Activated CD8-positive, alpha-beta memory T cell treated with anti-CD3 and anti-CD28 coated beads, Interleukin-2, amount 50 U/mL, for 4 hours (primary cell): Measurements from ENCODE around the gene LRP4.

Source experiments
- DNase-seq: peaks from one replicate; pipeline ENCODE4 v3.0.0-alpha.2; 2020

LRP4 gene

DNA sequence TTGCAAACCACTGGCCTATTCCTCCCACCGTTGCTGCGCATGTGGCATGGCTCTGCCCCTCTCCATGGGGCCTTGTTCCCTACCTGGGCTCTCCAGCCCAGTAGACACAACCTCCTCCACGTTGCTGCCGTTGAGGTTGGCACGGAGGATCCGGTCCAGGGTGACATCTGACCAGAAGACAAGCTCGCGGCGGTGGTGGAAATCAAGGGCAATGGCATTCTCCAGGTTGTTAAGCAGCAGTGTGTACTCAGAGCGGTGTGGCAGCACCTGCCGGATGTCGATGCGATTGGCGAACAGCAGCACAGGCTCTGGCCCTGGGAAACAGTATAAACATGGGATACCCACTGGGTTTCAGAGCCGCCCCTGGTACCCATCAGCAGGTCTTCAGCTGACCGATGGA, 23.8 kb downstream of the LRP4 start:
- no peak for DNase-seq

DNA sequence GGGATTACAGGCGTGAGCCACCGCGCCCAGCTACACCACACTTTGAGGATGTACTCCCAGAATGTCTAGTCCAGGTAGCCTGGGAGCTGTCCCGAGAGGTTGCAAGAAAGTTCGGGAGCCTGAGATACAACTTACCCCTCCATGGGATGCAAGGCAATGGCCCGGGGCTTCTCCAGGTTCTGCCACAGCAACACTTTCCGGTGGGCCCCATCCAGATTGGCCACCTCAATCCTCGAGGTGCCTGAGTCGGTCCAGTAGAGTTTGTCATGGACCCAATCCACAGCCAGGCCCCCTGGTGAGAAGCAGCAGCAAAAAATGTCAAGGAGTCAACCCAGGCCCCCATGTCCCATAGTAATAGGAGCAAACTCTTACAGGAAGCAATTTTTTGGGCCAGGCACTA, 25.5 kb downstream of the LRP4 start:
- DNase-seq: no peak

DNA sequence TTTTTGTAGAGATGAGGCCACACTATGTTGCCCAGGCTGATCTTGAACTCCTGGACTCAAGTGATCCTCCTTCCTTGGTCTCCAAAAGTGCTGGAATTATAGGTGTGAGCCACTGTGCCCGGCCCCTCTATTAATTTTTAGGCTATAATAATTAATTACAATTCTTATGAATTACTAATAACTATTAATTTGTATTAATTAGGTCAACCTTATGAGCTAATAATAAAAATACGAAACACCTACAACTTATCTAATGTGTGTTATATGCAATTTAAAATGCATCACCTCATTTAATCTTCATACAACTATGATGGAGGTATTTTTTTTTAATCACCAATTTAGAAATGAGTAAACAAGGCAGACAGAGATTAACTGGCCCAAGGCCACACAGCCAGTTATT, 26.2 kb downstream of the LRP4 start:
- no peak for DNase-seq

DNA sequence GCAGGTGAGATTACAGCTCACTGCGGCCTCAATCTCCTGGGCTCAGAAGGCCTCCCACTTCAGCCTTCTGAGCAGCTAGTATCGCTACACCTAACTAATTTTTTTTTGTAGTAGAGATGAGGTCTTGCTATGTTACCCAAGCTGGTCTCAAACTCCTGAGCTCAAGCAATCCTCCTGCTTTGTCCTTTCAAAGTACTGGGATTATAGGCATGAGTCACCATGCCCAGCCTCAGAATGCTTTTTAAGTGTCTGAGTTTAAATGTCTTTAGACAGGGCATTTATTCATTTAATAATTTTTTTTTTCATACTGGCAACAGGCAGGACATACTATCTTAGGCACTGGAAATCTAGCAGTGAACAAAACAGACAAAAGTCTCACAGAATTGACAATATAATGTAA, 27.7 kb downstream of the LRP4 start:
- DNase-seq: no peak

DNA sequence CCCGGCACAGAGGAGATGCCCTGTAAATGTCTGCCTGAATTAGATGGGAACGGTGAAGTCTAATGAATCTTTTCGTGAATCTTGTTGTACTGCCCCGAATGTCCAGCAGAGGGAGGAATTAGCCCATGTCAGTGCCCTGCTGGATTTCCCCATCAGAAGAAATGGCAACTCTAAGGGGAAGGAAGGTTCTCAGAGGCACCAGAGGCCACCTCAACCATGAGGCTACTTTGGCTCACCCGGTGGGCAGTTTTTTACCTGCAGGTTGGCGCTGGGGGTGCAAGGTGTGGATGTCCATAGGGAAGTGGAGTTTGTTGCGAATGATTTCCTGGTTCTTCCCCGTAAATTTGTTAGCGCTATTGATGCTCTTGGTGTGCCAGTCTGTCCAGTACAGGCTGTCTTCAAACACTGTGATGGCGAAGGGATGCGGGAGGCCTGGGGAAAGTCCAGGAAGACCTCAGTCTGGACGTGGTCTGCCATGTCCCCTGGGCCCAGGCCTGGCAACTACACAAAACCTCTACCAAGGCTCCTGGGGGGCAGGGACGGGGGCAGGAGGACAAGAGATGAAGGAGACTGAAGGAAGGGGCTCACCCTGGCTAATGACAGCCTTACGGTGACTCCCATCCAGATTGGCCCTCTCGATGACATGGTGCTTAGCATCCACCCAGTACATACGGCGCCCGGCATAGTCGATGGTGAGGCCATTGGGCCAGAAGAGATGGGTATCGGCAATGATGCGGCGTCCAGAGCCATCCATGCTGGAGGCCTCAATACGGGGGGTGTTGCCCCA, 28.5 kb downstream of the LRP4 start:
- DNase-seq: peak; percentile 74

DNA sequence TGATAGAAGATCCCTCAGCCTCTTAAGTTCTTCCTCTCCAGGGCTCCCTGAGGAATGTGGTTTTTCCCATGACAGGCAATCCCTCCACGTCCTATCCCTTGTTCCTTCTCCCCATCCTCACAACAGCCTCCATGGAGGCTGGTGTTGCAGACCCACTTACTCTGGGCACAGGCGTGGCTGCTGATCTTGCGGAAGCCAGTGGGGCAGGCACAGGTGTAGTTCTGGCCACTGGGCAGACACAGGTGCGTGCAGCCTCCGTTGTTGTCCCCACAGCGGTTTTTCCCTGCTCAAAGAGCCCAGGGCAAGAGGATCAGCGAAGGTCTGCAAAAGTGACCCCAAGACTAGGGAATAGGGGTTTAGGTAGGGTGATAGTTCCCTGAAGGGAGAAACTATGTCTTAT, 29.1 kb downstream of the LRP4 start:
- no peak for DNase-seq

DNA sequence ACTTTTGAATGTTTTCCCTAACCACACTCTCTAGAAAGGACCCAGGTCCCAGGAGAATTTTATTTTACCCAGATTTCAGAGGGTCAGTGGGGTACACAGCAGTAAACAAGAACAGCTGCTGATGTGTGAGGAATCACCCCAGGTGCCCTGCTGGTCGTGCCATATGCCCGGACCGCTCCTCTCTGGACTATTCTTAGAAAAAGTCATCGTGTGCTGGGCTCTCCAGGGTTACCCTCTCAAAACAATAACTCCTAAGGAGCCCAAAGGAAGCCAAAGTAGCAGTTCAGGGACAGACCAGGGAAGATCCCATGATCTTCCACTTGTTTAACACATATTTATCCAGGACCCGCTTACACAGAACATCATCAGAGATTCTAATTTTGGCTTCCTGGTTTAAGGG, 29.7 kb downstream of the LRP4 start:
- DNase-seq: no peak

DNA sequence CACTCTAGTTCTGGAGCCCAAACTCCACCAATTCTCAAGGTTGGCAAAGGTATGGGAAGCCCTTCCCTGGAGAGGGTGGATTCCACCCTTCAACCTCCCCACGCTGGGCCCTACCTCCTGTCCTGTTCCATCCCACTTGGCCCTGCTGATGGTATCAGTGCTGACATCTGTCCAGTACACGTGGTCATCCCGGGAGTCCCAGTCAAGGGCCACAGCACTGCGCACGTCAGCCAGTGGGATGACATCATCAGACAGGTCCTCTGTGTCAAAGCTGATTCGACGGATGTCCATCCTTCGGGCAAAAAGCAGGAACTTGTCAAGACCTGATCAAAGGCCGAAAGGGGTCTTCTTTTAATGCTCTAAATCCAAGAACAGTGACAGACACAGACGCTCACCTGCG, 32.1 kb downstream of the LRP4 start:
- no peak for DNase-seq

DNA sequence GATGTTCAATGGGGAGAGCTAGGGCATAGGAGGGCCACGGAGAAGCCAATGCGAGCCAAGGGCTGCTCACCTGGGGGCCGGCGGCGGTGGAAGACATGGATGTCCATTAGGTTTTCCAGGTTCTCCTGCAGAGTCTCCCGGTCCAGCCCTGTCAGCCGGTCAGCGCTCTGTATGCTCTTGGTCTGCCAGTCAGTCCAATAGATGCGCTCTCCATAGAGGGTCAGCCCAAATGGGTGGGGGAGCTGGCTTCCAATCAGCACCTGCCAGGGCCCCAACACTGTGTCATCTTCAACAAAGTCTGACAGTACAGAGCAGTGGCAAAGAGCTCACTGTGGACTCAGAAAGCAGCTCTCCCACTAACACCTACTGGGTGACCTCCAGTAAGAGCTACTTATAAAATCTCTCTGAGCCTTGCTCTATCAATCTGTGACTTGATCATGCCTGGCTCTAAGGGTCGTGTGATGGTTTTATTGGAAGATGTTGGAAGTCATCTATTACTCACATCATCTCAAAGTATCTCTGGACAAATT, 39.2 kb downstream of the LRP4 start:
- DNase-seq: no peak

DNA sequence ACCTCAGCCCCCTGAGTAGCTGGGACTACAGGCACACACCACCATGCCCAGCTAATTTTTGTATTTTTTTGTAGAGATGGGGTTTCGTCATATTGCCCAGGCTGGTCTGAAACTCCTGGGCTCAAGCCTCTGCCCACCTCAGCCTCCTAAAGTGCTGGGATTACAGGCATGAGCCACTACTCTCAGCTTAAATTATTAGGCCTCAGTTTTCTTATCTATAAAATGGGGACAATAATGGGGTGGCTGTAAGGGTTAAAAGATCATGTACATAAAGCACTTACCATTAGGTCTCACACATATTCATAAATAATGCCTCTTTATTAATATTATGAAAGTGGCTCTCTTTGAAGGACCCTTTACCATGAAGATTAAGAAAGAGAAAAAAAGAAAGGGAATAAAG, 40.8 kb downstream of the LRP4 start:
- no peak for DNase-seq

DNA sequence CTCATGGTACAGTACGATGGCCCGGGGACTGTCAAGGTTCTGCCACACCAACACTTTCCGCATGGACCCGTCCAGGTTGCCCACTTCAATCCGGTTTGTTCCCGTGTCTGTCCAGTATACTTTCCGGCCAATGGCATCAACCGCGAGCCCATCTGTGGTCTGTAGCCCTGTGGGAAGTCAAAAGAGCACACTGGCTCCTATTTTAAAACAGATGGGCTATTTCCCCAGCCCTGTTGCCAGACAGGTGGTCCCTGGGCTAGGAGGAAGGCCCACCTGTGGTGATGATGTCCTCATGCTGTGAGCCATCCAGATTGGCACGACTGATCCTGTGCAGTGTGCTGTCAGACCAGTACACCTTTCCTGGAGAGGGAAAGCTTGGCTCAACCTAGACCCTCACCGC, 41.9 kb downstream of the LRP4 start:
- no peak for DNase-seq

DNA sequence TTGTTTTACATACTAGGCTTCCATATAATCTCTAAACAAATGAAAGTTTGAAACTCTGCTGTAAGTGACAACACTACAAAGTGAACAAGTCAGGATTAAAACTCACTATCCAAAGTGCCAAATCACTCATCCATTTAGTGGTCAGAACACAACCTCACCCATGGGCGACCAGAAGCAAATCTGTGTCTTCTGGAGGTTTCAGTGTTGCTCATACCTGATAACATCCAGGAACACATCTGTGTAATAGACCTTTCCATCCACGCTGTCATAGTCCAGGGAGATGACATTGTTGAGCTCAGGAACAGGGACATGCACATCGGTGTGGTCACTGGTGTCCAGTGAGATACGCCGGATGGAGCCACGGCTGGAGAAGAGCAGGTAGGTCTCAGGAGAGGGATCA, 43.8 kb downstream of the LRP4 start:
- DNase-seq: no peak

DNA sequence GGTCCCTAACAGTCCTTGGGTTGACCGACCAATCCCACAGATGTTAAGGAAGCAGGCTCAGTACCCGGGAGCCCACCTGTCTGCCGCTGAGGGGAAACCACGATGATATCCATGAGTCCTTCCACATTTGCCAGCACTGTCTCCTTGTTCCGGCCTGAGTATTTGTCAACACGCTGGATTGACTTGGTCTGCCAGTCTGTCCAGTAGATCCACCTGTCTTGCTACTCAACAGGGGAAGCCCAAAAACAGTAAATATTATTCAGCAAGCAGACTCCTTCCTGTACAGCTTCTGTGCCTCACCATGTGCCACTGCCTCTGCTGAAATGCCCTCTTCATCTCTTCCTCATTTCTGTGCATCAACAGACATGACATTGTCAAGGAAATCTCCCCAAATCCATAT, 49.4 kb downstream of the LRP4 start:
- DNase-seq: no peak

DNA sequence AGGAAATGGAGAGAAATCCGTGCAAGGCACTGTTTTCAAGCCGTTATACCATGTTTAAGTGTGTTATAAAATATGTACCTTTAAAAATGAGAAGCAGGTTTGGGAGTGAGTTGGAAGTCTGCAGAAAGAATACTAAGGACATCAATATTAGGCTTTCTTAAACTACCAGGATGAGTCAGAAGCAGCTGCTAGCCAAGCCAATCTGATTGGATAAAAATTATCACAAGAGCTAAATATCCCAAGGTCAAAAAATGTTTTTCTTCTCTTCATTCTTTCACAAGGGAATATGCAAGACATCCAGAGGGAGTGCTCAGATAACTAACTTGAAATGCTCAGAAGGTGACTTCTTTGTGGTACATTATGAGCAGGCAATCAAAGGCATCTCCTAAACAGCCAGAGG, 53.0 kb downstream of the LRP4 start:
- no peak for DNase-seq

DNA sequence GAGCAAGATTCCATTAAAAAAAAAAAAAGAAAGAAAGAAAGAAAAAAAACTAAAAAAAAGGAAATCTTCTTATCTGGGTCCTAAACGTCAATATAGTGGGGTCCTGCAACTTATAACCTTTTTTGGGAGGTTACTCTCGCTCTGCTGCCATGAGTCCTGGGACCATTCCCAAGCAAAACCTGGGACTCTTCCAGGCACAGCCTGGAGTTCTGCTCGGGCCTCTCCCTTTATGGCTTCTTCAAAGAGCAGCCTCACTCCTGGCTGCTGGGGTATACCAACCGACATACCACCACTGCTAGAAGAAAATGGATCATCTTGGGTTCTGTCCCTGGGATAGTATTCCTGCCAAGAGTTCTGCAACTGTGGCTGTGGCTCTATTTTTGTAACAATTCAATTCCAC, 58.1 kb downstream of the LRP4 start:
- no peak for DNase-seq

DNA sequence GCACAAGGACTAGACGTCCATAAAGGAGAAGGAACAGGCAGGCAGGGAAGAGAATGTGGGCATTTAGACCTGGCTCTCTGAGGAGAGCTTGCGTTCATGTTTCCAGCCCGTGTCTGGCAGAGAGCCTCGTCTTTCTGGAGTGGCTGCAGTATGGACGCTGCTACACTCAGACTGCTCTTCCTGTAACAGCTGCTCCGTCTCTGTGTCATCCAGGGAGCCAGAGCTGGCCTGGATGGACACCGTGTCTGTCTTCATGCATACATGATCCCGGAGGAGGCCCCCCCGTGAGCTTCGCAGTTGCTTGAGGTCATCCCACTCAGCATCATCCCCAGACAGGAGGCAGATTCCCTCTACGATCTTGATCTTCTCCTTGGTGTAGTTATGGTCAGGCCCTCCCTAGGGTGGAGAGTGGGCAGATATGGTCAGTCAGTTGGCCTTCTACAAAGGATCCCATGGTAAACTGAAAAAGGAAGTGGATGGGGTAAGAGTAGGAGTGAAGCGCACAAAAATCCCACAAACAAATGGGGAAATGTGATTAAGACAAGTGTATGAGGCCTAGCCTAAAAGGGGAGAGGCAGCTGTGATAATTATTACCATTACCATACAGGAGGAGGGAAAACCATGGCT, 59.3 kb downstream of the LRP4 start:
- no peak for DNase-seq

DNA sequence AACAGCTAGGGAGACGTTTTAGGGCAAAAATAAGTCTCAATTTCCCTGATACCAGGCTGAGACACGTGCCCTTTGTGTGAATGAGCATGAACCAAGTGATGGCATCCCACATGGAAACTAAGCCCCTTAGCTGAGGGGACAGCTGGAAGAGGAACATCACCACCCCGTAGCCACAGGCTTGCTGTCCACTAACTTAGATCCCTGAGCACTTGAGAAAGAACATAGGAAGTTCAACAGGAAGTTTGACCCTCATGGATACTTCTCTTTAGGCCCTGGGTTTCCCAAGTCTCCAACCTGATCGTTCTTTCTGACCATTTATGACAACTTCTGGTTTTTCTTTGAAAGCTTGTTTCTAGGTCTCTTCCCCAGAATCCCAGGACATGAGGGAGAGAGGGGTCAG, 60.7 kb downstream of the LRP4 start:
- no peak for DNase-seq

DNA sequence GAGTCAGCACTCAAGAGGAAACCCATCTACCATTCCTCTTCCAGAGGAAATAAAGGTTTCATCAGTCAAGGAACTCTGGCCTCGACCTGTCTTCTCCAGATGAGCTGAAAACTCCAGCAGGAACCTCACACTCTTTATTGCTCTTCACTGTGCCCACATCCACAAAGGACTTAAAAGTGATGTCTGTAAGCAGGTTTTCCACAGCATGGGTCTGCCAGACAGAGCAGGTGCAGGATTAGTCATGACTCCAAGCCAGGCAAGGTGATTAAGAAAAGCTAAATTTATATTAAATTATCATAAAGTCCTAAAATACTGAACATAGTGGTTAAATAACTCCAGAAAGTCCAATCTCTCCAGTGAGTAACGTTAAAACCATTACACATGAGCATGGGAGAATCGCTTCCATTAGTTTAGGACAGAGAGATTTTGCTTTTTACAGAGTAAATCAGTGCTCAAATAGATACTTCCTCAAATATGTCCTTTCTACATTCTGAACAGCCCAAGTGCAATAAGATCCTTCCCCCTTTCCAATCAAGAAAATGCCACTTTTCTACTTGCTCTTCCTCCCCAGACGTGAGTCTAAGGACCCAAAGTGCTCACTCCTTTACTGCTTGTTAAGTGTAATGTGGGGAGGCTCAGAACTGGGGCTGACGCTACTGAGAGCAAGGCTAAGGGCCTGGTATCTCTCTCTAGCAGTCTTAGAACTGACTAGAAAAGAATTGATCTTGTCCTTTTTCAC, 61.6 kb downstream of the LRP4 start:
- no peak for DNase-seq

DNA sequence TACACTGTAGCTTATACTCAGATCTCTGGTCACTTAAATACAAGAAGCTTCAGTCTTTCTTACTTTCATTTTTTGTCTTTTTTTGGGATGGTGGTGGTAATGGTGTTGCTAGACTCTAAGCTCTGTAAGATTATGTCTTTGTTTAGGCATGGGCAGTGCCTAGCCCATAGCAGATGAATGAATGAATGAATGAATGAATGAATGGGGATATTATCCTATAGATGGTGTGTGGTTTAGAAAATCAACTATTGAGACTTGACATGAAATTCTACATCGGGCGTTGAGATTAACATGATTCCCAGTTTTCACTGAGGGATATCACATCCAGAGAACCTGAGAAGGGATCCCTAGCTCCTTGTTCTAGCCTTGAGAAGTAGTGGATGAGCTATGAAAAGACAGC, 62.5 kb downstream of the LRP4 start:
- no peak for DNase-seq

DNA sequence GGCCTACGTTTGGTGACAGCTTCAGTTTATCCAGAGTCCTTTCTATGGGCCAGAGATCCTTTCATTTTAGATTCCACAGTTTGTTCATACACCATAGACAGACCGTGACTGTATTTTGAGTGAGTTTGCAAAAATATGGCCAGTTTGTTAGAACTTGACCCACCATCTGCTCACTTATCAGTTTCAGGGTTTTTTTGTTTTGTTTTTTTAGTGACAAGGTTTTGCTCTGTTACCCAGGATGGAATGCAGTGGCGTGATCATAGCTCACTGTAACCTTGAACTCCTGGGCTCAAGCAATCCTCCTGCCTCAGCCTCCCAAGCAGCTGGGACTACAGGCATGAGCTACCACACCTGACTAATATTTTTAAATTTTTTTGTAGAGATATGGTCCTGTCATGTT, 63.2 kb downstream of the LRP4 start:
- DNase-seq: no peak

DNA sequence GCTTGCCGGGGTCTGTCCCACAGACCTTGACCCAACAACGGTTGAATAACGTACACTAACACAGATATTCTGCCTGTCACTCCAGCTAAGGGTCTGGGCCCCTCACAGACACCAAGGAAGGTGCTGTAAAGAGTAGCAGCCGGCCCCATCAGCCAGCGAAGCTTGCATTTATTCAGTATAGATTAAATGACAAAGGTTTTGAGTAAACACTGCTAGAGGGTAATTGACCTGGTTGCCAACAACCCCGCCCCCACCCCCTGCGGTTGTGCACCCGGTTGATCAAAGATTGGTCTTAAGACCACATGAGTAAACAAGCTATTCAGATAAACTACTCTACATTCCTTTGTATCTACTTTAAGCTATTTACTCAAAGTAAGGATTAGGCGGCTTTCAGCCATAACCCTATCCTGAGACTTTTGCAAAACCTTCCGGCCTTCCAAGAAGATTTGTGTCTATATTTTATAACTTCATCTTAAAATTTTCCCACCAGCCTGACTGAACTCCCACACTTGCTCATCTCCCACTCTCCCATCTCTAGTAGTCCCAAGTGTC, 67.4 kb downstream of the LRP4 start:
- no peak for DNase-seq

DNA sequence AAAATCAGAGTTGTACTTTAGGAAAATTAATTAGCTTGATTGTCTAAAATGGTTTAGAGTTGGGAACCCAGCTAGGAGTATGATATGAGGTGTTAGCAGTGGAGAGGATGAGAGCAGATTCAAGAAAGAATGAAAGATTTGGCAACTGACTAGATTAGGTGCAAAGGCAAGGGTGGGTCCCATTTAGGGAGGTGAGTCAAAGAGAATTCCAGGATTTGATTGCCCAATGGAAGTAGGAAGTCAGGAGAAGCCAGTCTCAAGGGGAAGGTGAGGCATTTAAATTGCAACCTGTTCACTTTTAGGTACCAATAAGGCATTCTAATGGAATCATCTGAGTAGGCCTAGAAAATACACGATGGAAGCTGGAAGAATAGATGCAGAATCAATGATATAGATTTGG, 68.7 kb downstream of the LRP4 start:
- no peak for DNase-seq

DNA sequence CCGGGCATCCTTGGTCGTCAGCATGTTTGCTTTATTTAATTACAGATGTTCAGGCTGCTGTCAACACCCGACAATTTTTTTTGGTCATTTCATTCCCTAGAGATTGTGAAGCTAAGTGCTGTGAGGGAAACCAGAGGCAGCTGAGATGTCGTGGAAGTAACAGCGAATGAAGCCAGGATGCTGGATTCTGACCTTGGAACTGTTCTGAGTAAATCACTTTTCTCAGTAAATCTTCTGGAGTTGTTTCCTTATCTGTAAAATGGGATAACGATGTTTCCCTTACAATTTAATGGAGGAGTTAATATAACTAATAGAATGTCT, 71.9 kb downstream of the LRP4 start:
- DNase-seq: no peak
